Sigmoid colon (tissue), 7 donors: Measurements from ENCODE around the gene C3orf70. TPM values are rescaled to one million over a fixed set of nuclear protein-coding genes. Genes with fewer than 3 reads are reported as not detected.
A peak's percentile ranks its signal among the peaks of the same experiment; 100 is the strongest.
"Not testable (repeated sequence)": the region's sequence is repeated elsewhere in the genome, so short reads cannot be mapped to it uniquely, and the experiment has no call there.

Experiments
- DNase-seq: peaks from one replicate; pipeline ENCODE4 v3.0.0-alpha.2; 2019
- H3K27ac ChIP-seq, 4 donors: fragments of 200-600 bp; sonication (generic); one replicate each; pipeline ENCODE4 v1.5.1; 2016 to 2019; ENCODE audit warnings: mild to moderate bottlenecking in 1 of 4
- H3K27me3 ChIP-seq, 3 donors: fragments of 200-600 bp; sonication (generic); one replicate each; pipeline ENCODE4 v1.5.1; 2019; ENCODE audit warnings: mild to moderate bottlenecking in 1 of 3
- H3K36me3 ChIP-seq, 4 donors: fragments of 200-600 bp; sonication (generic); one replicate each; pipeline ENCODE4 v1.5.1; 2016 to 2019
- H3K4me1 ChIP-seq, 4 donors: fragments of 200-600 bp; sonication (generic); one replicate each; pipeline ENCODE4 v1.5.1; 2017 to 2019
- H3K4me3 ChIP-seq, 4 donors: fragments of 200-600 bp; sonication (generic); one replicate each; pipeline ENCODE4 v1.5.1; 2017 to 2019; ENCODE audit warnings: mild to moderate bottlenecking in 2 of 4, moderate library complexity in 1 of 4
- H3K9me3 ChIP-seq, 4 donors: fragments of 200-600 bp in 3 of 4; sonication (generic) in 3 of 4; one replicate each; pipeline versions ENCODE4 v1.5.1 to v1.6.1; 2013 to 2019
- EP300 ChIP-seq, 4 donors: sonication (generic); formaldehyde crosslinking; IDR thresholded peaks; one replicate each; pipeline ENCODE4 v1.6.1; 2017; ENCODE audit warnings: antibody characterized with exemption in 4 of 4
- POLR2A ChIP-seq, 2 donors: fragments of 450-650 bp; IDR thresholded peaks; one replicate each; pipeline ENCODE4 v1.6.1; 2016; ENCODE audit warnings: antibody characterized with exemption in 2 of 2, mild to moderate bottlenecking in 2 of 2, moderate library complexity in 2 of 2
- POLR2AphosphoS5 ChIP-seq, 4 donors: sonication (generic); formaldehyde crosslinking; IDR thresholded peaks; one replicate each; pipeline ENCODE4 v1.6.1; 2017; ENCODE audit warnings: antibody characterized with exemption in 4 of 4
- WGBS, 2 donors: extraction: QIAGEN DNeasy Blood & Tissue Kit; methylation state at CpG; one replicate each; pipeline ENCODE4 v1.1.7; 2013; 5-methylcytosine and 5-hydroxymethylcytosine counted together
- intact Hi-C: fragments of 100-400 bp; cut with DNase I; formaldehyde crosslinking; loops from one replicate; pipeline ENCODE4 v1.15.1; 2023
- polyA plus RNA-seq, 3 donors: library from polyadenylated mRNA; stranded (reverse); fragments of 200-250 nt; gene quantifications; one replicate each; pipeline ENCODE4 v1.2.3, GENCODE V29; 2013
- total RNA-seq, 4 donors: library from RNA; depleted of rRNA; stranded (reverse); fragments of >200 nt; gene quantifications; one replicate each; pipeline ENCODE4 v1.1.0, GENCODE V29; 2016
- TF ChIP-seq, protein P1 (sequence below), 4 experiments: fragments of 450-650 bp in 3 of 4; fragments of 200-600 bp in 1 of 4; IDR thresholded peaks; one replicate each; pipeline ENCODE4 v1.5.1; 2016 to 2019; ENCODE audit warnings: antibody characterized with exemption in 4 of 4, mild to moderate bottlenecking in 3 of 4, moderate library complexity in 2 of 4
- donor health status: healthy with polysubstance abuse.
- donor health status: Bipolar disorder and iron deficiency.
- donor health status: healthy.

C3orf70 gene
- total and polyA plus RNA-seq, 7 donors = 2.4 to 52.3 (median 26.0) TPM

DNA sequence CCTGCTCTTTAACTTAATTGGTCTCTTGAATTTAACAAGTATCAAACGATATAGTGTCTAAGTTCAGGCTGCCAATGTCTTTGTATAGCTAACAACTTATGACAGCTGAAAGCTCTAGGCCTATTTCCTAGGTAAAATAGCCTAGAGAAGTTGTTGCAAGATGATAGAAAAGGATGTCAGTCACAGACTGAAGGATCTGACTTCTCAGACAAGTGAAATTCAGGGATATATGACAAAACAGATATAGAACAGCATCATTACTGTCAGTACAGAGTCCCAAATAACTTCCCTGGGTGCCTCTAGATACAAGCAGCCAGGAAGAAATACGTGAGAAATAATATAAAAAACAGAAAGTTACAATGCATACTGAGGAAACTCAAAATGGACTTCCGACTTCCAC, 26.7 kb downstream of the C3orf70 start:
- no peak overlapping the region for H3K4me3 ChIP-seq
- no peak overlapping the region for H3K27ac ChIP-seq
- WGBS, 2 donors = 87 to 90% methylated on average over 3 of the region's 3 CpGs
- TF ChIP-seq, protein P1, sequence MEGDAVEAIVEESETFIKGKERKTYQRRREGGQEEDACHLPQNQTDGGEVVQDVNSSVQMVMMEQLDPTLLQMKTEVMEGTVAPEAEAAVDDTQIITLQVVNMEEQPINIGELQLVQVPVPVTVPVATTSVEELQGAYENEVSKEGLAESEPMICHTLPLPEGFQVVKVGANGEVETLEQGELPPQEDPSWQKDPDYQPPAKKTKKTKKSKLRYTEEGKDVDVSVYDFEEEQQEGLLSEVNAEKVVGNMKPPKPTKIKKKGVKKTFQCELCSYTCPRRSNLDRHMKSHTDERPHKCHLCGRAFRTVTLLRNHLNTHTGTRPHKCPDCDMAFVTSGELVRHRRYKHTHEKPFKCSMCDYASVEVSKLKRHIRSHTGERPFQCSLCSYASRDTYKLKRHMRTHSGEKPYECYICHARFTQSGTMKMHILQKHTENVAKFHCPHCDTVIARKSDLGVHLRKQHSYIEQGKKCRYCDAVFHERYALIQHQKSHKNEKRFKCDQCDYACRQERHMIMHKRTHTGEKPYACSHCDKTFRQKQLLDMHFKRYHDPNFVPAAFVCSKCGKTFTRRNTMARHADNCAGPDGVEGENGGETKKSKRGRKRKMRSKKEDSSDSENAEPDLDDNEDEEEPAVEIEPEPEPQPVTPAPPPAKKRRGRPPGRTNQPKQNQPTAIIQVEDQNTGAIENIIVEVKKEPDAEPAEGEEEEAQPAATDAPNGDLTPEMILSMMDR (IDR thresholded peaks at IDR 0.05) = no peak
- TF ChIP-seq POLR2A (IDR thresholded peaks at IDR 0.05) = no peak
- no peaks in the 10 kb centered on the region for H3K27me3 ChIP-seq
- H3K4me1 ChIP-seq = peaks cover 0 to 19% (median 6%) of the 10 kb centered on the region in 4 donors
- no peaks in the 10 kb centered on the region for H3K36me3 ChIP-seq
- no peak for DNase-seq
- H3K9me3 ChIP-seq = no peaks in the 10 kb centered on the region
- intact Hi-C loops = no loop called here

- H3K27me3 ChIP-seq = no peaks in the 10 kb centered on the region
- TF ChIP-seq EP300 (IDR thresholded peaks at IDR 0.05) (no peak), POLR2A (IDR thresholded peaks at IDR 0.05) (no peak), POLR2AphosphoS5 (IDR thresholded peaks at IDR 0.05) (no peak)
- TF ChIP-seq, protein P1 (IDR thresholded peaks at IDR 0.05) = no peak
- intact Hi-C loops = no loop called here
- peaks cover 0 to 6% (median 0%) of the 10 kb centered on the region in 4 donors for H3K4me1 ChIP-seq
- H3K9me3 ChIP-seq = no peaks in the 10 kb centered on the region
- H3K27ac ChIP-seq = no peak overlapping the region
- 92 to 95% methylated on average over 3 of the region's 3 CpGs for WGBS, 2 donors
- no peak overlapping the region for H3K4me3 ChIP-seq
- no peak for DNase-seq
- no peaks in the 10 kb centered on the region for H3K36me3 ChIP-seq
Observed at GRCh38 chr3:185120126-185120525, 32.7 kb downstream of the C3orf70 start.

DNA sequence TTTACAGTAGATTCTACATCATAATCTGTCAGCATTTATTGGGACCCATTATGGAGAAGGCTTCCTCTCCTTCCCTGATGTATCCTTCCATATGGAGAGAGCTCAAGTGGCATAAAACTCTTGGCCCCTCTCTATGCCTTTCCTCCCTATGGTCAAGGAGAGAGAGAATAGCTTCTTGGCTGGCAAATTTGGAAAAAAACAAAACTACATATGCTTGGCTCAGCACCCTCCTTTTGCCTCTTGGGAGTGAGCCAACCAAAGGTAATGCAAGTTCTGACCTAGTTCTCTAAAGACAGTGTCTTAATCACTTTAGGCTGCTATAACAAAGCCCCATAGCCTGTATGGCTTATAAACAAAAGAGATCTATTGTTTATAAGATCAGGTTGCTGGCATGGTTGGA, 37.5 kb downstream of the C3orf70 start:
- Histone ChIP-seq H3K27me3 (no peaks in the 10 kb centered on the region), H3K9me3 (no peaks in the 10 kb centered on the region), H3K4me1 (peaks cover 0 to 25% (median 11%) of the 10 kb centered on the region in 4 donors), H3K4me3 (no peak overlapping the region), H3K27ac (no peak overlapping the region), H3K36me3 (no peaks in the 10 kb centered on the region)
- intact Hi-C loops = no loop called here
- TF ChIP-seq POLR2AphosphoS5 (IDR thresholded peaks at IDR 0.05) (no peak), POLR2A (IDR thresholded peaks at IDR 0.05) (no peak), EP300 (IDR thresholded peaks at IDR 0.05) (no peak)
- TF ChIP-seq, protein P1 (IDR thresholded peaks at IDR 0.05) = no peak
- DNase-seq = no peak

GRCh38 chr3:185114756-185115155, 38.1 kb downstream of the C3orf70 start:
- TF ChIP-seq, protein P1 (IDR thresholded peaks at IDR 0.05) = no peak
- TF ChIP-seq POLR2A (IDR thresholded peaks at IDR 0.05) (no peak), EP300 (IDR thresholded peaks at IDR 0.05) (no peak), POLR2AphosphoS5 (IDR thresholded peaks at IDR 0.05) (no peak)

GRCh38 chr3:185112186-185112585, 40.7 kb downstream of the C3orf70 start:
- Histone ChIP-seq H3K27ac (no peak overlapping the region), H3K36me3 (no peaks in the 10 kb centered on the region), H3K9me3 (no peaks in the 10 kb centered on the region), H3K4me1 (peaks cover 0 to 47% (median 22%) of the 10 kb centered on the region in 4 donors), H3K27me3 (no peaks in the 10 kb centered on the region), H3K4me3 (no peak overlapping the region)
- 93 to 94% methylated on average over 5 of the region's 5 CpGs for WGBS, 2 donors
- DNase-seq = no peak
- TF ChIP-seq, protein P1 (IDR thresholded peaks at IDR 0.05) = no peak
- TF ChIP-seq EP300 (IDR thresholded peaks at IDR 0.05) = no peak
- no peak for TF ChIP-seq POLR2AphosphoS5 (IDR thresholded peaks at IDR 0.05)
- no peak for TF ChIP-seq POLR2A (IDR thresholded peaks at IDR 0.05)
- intact Hi-C loops = no loop called here

More at GRCh38 chr3:185114756-185115155, 38.1 kb downstream of the C3orf70 start:
- peaks cover 0 to 25% (median 13%) of the 10 kb centered on the region in 4 donors for H3K4me1 ChIP-seq
- no peaks in the 10 kb centered on the region for H3K36me3 ChIP-seq
- no peaks in the 10 kb centered on the region for H3K27me3 ChIP-seq
- H3K9me3 ChIP-seq = no peaks in the 10 kb centered on the region
- WGBS, 2 donors = 78 to 79% methylated on average over 4 of the region's 4 CpGs
- intact Hi-C loops = no loop called here
- DNase-seq = no peak
- no peak overlapping the region for H3K27ac ChIP-seq
- H3K4me3 ChIP-seq = no peak overlapping the region

GRCh38 chr3:185109012-185109411, 43.8 kb downstream of the C3orf70 start:
- intact Hi-C loops, H3K4me3 ChIP-seq, H3K27me3 ChIP-seq, DNase-seq, H3K9me3 ChIP-seq, H3K27ac ChIP-seq, H3K36me3 ChIP-seq: not testable (repeated sequence)
- peaks cover 0 to 62% (median 27%) of the 10 kb centered on the region in 4 donors for H3K4me1 ChIP-seq
- WGBS, 2 donors = 93 to 95% methylated on average over 2 of the region's 2 CpGs

GRCh38 chr3:185106256-185106890, 46.5 kb downstream of the C3orf70 start:
- H3K4me3 ChIP-seq, H3K9me3 ChIP-seq, DNase-seq, intact Hi-C loops, H3K36me3 ChIP-seq, H3K27me3 ChIP-seq: not testable (repeated sequence)
- peaks cover 0 to 45% (median 20%) of the 10 kb centered on the region in 4 donors for H3K4me1 ChIP-seq
- H3K27ac ChIP-seq = peak overlapping the region in 2 of 4 donors; percentile 22 to 28
- 82 to 84% methylated on average over 9 of the region's 9 CpGs for WGBS, 2 donors
